BE2C (cell line): ENCODE data around the gene ARMH4.

Source experiments
- DNase-seq: peaks from one replicate; pipeline ENCODE4 v3.0.0-alpha.2; 2020
- H3K27me3 ChIP-seq: fragments of 250-450 bp; sonication (Bioruptor Pico); 2 replicates; pipeline ENCODE4 v1.5.1; 2020; ENCODE audit warnings: mild to moderate bottlenecking
- H3K36me3 ChIP-seq: fragments of 250-450 bp; sonication (Bioruptor Pico); 2 replicates; pipeline ENCODE4 v1.5.1; 2020; ENCODE audit warnings: mild to moderate bottlenecking
- H3K4me1 ChIP-seq: fragments of 250-450 bp; sonication (Bioruptor Pico); 2 replicates; pipeline ENCODE4 v1.5.1; 2020
- H3K4me3 ChIP-seq: 2 replicates; pipeline ENCODE4 v1.5.1; 2011; ENCODE audit warnings: low read depth, low read length
- H3K9me3 ChIP-seq: fragments of 250-450 bp; sonication (Bioruptor Pico); 2 replicates; pipeline ENCODE4 v1.5.1; 2020
- TF ChIP-seq, protein P1 (sequence below): IDR thresholded peaks from 2 replicates; pipeline ENCODE4 v1.5.1; 2012; ENCODE audit warnings: mild to moderate bottlenecking, low read depth, low read length

ARMH4 gene

DNA sequence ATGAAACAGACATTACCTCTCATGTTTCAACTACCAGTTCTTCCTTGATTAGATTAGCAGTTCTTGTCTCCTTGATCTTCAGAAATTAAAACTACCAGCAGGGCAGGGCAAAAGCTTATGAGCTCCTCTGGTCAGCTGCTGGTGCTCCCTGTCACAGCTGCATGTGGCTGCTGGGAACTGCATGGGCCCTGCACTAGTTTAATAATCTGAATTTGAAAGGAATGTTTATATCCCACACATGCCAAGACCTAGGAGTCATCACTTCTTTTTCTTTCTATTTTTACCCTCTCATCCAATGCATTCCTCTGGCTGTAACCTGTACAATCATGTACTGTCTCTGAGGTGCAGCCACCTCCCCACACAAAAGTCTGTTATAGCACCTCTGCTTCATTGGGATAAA lies 73.9 kb downstream of the ARMH4 start:
- Histone ChIP-seq H3K4me1 (no peaks in the 10 kb centered on the region), H3K36me3 (no peaks in the 10 kb centered on the region), H3K9me3 (no peaks in the 10 kb centered on the region), H3K27me3 (no peaks in the 10 kb centered on the region; the same call in 1 of the 2 replicates), H3K4me3 (no peak overlapping the region)
- DNase-seq, result no peak
- TF ChIP-seq, protein P1, sequence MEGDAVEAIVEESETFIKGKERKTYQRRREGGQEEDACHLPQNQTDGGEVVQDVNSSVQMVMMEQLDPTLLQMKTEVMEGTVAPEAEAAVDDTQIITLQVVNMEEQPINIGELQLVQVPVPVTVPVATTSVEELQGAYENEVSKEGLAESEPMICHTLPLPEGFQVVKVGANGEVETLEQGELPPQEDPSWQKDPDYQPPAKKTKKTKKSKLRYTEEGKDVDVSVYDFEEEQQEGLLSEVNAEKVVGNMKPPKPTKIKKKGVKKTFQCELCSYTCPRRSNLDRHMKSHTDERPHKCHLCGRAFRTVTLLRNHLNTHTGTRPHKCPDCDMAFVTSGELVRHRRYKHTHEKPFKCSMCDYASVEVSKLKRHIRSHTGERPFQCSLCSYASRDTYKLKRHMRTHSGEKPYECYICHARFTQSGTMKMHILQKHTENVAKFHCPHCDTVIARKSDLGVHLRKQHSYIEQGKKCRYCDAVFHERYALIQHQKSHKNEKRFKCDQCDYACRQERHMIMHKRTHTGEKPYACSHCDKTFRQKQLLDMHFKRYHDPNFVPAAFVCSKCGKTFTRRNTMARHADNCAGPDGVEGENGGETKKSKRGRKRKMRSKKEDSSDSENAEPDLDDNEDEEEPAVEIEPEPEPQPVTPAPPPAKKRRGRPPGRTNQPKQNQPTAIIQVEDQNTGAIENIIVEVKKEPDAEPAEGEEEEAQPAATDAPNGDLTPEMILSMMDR, result no peak

DNA sequence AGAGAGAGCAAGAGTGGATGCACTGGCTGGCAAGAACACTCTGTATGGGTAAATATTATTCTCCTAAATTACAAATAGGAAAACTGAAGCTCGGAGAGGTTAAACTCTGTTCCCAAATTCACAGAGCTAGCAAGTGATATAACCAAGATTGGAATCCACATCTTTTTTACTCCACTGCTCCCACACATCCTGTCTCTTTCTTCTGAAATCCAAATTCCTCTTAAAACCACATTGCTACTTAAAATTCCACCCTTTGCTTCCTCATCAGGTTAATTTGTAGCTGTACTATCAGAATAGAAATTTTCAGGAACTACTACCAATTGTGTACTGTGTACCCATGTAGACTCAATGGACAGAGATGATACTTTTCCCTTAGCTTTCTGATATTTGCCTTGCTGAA lies 74.4 kb downstream of the ARMH4 start:
- Histone ChIP-seq H3K36me3 (no peaks in the 10 kb centered on the region), H3K4me1 (no peaks in the 10 kb centered on the region), H3K27me3 (no peaks in the 10 kb centered on the region; the same call in 1 of the 2 replicates), H3K9me3 (no peaks in the 10 kb centered on the region), H3K4me3 (no peak overlapping the region)
- TF ChIP-seq, protein P1, result no peak
- no peak for DNase-seq

DNA sequence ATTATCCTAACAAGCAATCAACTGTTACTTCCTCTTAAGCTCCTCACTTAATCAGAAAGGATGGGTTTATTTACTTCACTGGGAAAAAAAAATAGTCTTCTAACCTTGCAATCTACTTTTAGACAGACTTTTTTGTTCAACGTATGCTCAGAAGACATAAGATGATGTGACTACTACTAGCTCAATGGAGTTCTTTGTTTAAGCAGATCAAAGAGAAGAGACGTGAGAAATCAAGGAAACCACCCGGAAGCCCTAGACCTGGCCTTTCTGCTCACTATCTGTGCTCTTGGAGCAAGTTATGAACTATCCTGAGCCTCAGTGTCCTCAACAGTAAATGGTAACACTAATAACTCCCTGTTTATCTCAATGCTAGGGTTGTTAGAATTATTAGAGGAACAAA lies 78.5 kb downstream of the ARMH4 start:
- TF ChIP-seq, protein P1, result no peak
- no peak for DNase-seq
- Histone ChIP-seq H3K27me3 (peaks cover 5% of the 10 kb centered on the region; the same call in 1 of the 2 replicates), H3K36me3 (no peaks in the 10 kb centered on the region), H3K4me3 (no peak overlapping the region), H3K4me1 (no peaks in the 10 kb centered on the region), H3K9me3 (no peaks in the 10 kb centered on the region)

DNA sequence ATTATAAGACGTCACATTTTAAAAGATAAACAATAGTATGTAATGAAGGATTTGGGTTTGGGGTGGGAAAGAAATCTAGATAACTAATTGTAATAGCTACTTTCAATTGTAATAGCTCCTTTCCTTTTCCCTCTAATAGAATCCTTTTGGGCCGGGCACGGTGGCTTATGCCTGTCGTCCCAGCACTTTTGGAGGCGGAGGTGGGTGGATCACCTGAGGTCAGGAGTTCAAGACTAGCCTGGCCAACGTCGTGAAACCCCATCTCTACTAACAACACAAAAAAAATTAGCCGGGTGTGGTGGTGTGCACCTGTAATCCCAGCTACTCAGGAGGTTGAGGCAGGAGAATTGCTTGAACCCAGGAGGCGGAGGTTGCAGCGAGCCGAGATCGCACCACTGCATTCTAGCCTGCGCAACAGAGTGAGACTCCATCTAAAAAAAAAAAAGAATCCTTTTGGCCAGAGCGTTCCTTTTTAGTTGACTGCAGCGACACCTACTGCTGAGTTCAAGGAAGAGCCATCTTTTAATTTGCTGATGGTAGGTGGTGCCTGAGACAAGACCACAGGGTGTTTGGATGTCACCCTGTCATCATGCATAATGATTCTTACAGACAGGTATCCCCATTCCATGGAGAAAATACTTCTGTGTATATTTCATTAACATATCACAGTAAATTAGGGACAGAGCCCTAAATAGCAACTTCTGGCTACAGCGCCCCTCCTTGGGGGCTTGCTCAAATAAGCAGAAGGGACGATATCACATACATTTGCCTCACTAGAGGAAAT lies 79.5 kb downstream of the ARMH4 start:
- TF ChIP-seq, protein P1, result peak; percentile 79
- Histone ChIP-seq H3K36me3 (no peaks in the 10 kb centered on the region), H3K27me3 (peaks cover 5% of the 10 kb centered on the region; the same call in 1 of the 2 replicates), H3K9me3 (no peaks in the 10 kb centered on the region), H3K4me3 (no peak overlapping the region), H3K4me1 (no peaks in the 10 kb centered on the region)
- DNase-seq, result peak; percentile 60

DNA sequence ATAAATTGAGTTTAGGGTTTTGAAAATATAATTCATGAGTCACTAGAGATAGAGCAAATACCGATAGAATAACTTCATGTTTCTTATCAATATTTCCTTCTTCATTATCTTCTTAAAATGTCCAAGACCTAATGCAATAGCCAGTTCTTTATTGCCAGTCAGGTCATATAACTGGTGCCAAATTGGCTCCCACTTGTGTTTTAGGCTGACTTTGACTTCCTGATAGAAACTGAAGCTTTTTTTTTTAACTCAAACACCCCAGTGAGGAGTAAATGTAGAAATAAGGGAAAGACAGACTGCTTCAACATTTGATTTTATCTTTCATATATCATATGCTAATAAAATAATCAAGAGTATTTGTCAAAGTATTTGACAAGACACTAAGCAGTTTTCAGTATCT lies 80.7 kb downstream of the ARMH4 start:
- H3K9me3 ChIP-seq, result no peaks in the 10 kb centered on the region
- H3K27me3 ChIP-seq, result peaks cover 5% of the 10 kb centered on the region; the same call in 1 of the 2 replicates
- no peaks in the 10 kb centered on the region for H3K4me1 ChIP-seq
- no peak overlapping the region for H3K4me3 ChIP-seq
- TF ChIP-seq, protein P1, result no peak
- H3K36me3 ChIP-seq, result no peaks in the 10 kb centered on the region
- no peak for DNase-seq

DNA sequence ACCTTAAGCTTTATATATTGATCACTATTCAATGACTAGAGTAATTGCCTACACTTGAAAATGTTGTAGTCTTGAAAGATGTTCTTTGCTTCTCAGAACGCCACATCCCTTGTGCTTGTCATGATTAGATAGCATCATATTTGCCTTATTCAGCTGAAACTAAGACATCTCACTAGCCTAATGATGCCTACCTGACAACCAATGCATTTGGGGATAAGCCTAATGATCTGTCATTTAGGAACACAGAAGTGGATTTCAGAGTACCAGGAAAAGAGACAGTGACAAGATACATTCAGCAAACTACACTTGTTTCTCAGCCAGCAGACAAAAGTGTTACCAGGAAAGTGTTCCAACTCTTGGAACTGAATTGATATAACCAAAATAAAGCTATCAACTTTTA lies 83.7 kb downstream of the ARMH4 start:
- DNase-seq, result no peak
- Histone ChIP-seq H3K4me1 (no peaks in the 10 kb centered on the region), H3K36me3 (no peaks in the 10 kb centered on the region), H3K9me3 (no peaks in the 10 kb centered on the region), H3K27me3 (peaks cover 5% of the 10 kb centered on the region), H3K4me3 (no peak overlapping the region)
- TF ChIP-seq, protein P1, result no peak
